GM23338 (cell line): Measurements from ENCODE around the gene C1QTNF9.

Experiments
- CTCF ChIP-seq, 2 experiments: fragments of 200-600 bp in 1 of 2; sonication (generic) in 1 of 2; conservative IDR thresholded peaks; 2 replicates each; pipeline versions ENCODE4 v1.5.1 to v1.6.1; 2016 to 2017; ENCODE audit warnings: antibody characterized with exemption in 2 of 2, low read depth in 2 of 2, mild to moderate bottlenecking in 2 of 2, moderate library complexity in 1 of 2
- ETS1 ChIP-seq: IDR thresholded peaks from 2 replicates; pipeline ENCODE4 v1.6.1; 2016; ENCODE audit warnings: antibody characterized with exemption
- EZH2 ChIP-seq: fragments of 200-600 bp; sonication (generic); IDR thresholded peaks from one replicate; pipeline ENCODE4 v1.8.0; 2017; ENCODE audit warnings: antibody characterized with exemption, mild to moderate bottlenecking, low read depth; ENCODE audit not compliant: unreplicated experiment
- EZH2phosphoT487 ChIP-seq: fragments of 200-600 bp; sonication (generic); IDR thresholded peaks from one replicate; pipeline ENCODE4 v1.8.1; 2018; ENCODE audit warnings: antibody characterized with exemption; ENCODE audit not compliant: unreplicated experiment
- POLR2AphosphoS5 ChIP-seq: IDR thresholded peaks from 2 replicates; pipeline ENCODE4 v1.6.1; 2016; ENCODE audit warnings: antibody characterized with exemption, low read depth

- TF ChIP-seq CTCF (conservative IDR thresholded peaks at IDR 0.05; ENCODE audit: low read depth in 2 of 2) (no peak), EZH2 (no peak), ETS1 (no peak), POLR2AphosphoS5 (no peak), EZH2phosphoT487 (no peak)
Observed at GRCh38 chr13:24353736-24354135, 44.4 kb downstream of the C1QTNF9 start.
